Ammon's horn (tissue), 1 donor: ENCODE measurements around the gene MYO7A.

ENCODE experiments used
- DNase-seq: peaks from one replicate; pipeline ENCODE4 v3.0.0-alpha.2; 2016; ENCODE audit warnings: low spot score

MYO7A gene

DNA sequence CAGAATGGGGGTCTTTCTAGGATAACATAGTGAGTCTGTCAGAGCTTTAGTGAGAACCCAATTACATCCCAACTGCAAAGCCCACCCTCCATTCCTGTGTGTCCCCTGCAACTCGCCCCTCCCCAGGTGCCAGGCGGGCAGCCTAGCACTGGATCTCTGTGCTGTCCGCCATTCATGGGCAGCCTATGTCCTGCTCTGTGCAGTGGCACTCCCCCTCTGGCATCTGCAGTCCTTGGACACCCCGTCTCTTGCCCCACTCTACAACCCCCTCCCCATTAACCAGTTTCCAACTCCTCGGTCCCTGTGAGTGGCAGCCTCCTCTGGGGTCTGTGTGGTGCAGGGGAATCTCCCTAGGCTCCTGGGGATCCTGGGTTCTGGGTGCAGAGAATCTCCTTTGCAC lies 37.0 kb downstream of the MYO7A start:
- no peak for DNase-seq

DNA sequence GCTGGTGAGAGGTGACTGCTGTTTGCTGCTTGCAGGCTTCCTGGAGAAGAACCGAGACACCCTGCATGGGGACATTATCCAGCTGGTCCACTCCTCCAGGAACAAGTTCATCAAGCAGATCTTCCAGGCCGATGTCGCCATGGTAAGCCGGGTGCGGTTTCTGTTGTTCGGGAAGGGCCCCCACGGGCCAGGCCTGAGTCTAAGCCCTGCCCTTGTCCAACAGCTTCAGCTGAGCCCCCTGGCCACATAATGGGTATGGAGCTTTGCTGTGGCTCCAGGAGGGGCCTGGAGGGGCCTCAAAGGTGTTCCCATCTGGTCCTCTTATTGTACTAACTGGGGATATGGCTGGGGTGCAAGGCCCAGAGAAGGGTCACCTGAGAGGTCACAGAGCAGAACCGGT lies 38.0 kb downstream of the MYO7A start:
- no peak for DNase-seq

DNA sequence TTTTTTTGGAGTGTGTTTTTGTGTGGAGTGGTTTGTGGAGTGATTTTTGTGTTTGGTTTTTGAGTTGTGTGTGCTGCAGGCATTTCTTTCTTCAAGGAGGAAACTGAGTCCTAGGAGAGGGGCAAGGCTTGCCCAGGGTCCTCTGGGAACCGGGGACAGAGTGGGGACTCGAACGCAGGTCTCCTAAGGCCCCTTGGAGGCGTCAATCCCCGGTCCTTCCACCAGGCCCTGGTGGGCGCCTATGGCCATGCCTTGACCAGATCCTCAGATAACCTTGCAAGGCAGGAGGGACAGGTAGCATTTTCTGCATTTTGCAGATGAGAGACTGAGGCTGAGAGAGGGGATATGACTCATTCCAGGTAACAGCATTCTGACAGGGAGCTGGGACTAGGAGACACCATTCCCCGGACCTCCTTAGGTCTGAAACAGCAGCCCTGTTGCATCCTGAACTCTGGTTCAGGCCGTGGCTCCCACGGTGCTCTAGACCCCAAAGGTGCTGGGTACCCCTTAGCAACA lies 39.1 kb downstream of the MYO7A start:
- no peak for DNase-seq

DNA sequence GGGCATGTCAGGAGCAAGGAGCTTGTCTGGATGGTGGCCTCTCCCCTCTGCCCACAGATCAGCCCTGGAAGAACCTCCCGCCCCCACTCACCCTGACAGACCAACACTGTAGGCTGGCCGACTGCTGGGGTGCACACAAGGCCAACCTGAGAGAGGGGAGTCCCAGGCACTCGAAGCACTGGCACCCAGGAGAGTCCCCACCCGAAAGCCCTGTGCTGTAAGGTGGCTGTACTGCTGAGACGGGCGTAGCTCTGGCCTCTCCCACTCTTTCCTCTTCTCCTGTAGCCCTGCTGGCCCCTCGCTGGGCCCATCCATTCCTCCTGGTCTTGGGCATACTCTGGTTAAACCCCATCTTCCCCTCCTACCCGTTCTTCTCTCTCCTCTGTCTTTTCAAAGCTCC lies 39.7 kb downstream of the MYO7A start:
- DNase-seq: no peak

DNA sequence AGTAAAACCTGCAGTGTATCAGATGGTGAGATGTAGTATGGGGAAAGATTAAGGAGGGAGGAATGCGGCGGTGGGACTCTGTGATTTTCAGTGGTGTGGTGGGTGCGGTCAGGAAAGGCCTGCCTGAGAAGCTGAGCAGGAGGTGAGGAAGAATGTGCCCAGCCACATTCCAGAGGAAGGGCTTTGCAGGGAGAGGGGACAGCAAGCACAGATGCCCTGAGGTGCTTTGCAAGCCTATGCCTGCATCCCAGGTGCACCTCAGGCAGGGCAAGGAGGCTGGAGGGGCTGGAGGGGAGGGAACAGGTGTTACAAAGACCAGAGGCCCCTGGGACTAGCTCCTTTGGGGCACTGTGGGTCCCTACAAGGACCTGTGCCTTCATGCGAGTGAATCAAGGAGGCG lies 42.1 kb downstream of the MYO7A start:
- DNase-seq: no peak

DNA sequence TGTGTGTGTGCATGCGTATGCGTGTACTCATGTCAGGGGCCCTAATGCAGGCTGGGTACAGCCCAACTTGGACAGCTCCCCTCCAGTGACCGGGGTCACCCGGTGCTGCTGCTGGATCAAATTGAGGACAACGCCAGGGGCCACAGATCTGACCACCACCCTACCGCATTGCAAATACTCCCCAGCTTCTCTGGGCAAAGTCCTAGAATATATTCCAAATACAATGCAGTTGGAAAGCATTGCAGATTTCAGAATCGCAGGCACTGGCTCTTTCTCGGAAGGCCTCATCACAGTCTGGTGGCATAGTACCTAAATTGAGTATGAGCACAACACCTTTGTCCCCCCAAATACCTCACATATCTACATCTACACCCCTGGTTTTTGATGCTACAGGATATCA lies 43.2 kb downstream of the MYO7A start:
- DNase-seq: no peak

DNA sequence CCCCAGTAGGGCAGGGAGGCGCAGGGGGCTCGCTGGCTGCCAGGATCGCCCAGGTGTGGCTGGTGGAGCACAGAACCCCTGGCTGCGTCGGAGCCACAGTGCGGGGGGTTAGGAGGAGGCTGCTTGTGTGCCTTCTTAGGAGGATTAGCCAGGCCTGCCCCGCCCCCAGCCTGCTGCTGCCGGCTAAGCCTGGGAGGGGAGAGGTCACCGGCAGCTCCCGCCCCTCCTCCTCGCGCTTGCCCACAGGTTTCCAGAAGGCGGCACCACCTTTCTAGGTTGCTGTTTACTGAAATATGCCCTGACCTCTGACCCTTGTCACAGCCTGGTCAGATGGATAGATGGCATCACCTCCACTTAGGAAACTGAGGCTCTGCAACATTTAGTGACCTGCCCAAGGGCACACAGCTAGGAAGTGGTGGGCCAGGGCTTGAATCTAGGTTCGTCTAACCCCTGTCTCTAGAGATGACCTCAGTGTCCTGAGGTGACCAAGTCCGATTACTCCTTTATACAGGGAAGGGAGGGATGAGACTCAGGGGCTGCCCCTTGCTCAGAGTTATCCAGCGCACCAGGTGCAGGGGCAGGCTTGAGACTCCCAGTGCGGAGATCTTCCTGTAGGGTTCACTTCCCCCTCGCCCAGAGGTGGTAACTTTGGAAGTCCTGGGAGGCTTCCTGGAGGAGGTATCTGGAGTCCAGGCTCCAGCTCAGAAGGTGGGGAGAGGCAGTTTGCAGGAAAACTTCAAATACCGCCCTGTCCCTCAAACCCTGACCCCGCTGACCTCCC lies 44.0 kb downstream of the MYO7A start:
- DNase-seq: no peak

DNA sequence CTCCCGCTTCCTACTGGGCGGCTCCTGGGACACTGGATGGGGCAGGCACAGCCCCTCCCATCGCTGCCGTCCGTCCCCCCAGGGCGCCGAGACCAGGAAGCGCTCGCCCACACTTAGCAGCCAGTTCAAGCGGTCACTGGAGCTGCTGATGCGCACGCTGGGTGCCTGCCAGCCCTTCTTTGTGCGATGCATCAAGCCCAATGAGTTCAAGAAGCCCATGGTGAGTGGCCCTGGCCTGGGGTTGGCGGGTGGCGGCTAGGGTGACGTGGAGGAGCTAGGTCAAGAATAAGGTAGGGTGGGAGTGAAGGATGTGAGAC lies 44.6 kb downstream of the MYO7A start:
- DNase-seq: no peak

DNA sequence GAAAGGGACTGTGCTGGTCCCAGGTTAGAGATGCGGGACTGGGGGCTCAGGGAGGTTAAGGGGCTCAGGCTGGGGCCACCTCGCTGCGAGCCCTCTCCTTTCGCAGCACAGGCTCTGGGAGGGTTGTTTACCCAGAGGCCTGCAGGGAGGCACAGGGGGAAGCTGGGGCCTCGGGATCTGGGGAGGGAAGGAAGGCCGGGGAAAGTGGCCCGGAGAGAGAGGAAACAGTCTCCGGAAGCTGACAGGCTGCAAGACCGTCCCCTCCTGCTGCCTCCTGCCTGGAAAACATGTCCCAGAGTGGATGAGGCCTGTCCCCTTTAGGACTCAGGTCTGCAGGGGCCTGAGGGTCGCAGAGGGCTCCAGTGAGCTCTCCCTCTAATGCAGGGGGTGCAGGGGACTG lies 45.4 kb downstream of the MYO7A start:
- DNase-seq: no peak

DNA sequence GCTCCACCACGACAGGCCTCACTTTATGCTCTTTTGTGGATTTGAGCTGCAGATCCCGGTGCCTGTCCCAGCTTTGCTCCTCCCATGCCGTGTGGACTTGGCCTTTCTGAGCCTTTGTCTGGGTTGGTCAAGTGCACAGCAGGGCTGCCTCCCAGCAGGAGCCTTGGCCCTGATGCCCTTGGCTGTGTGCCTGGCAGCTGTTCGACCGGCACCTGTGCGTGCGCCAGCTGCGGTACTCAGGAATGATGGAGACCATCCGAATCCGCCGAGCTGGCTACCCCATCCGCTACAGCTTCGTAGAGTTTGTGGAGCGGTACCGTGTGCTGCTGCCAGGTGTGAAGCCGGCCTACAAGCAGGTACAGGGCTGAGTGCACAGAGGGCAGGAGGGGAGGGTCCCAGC lies 46.5 kb downstream of the MYO7A start:
- no peak for DNase-seq

DNA sequence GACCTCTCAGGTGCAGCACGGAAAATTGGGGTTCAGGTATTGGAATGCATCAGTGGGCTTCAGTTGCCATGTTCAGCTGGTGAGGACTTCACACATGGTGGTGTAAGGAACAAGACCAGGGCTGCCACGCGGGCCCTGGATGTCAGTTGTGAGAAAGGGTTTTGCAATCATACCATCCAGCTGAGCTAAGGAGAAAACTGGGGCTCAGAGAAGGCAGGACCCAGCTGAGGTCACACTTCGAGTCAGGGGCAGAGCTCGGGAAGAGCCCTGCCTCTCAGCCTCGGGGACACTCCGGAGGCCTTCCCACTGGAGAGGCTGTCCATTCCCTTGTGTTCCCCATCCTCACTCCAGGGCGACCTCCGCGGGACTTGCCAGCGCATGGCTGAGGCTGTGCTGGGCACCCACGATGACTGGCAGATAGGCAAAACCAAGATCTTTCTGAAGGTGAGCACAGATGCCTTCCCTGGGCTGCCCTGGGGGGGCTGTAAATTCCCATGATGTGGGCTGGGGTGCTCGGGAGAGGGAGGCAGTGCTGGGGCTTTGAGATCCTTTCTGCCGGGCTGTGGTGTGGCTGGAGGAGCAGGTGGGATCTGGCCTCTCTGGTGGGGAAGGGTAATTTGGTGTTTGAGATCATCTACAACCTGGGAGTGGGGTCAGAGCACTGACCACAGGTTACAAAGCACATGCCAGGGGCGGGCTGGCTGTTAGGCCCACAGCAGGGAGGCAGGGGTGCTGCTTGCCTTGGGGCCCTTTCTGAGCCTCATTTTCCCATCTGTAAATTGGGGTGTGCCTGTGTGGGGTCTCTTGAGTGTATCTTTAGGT lies 47.2 kb downstream of the MYO7A start:
- DNase-seq: peak; percentile 41

DNA sequence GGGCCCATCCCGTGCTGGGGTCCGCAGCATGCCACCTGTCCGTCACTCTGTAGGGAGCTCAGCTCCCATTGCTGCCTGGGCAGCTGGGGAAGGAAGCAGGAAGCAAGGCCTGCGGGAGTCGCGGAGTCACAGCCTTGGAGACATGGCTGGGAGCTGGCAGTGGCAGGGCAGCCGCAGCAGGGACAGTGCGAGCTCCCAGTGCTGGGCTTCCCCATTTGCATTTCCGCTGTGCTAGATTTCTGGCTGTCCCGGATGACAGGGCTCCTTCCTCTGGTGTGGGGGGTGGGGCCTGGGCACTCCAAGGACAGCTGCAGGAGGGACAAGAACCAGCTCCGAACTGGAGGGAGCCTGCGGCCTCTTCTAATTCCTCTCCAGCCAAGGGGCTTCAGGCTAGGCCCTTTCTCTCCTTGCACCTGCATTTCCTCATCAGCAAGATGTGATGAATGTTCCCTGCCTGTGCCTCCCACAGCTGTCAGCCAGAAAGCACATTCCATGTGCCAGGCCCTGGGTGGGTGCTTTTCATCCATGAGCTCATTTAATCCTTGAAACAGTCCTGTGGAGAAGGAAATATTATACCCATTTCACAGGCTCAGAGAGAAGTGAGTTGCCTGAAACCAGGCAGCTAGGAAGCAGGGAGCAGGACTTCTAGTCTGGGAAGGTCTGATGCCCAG lies 48.0 kb downstream of the MYO7A start:
- DNase-seq: peak; percentile 66

DNA sequence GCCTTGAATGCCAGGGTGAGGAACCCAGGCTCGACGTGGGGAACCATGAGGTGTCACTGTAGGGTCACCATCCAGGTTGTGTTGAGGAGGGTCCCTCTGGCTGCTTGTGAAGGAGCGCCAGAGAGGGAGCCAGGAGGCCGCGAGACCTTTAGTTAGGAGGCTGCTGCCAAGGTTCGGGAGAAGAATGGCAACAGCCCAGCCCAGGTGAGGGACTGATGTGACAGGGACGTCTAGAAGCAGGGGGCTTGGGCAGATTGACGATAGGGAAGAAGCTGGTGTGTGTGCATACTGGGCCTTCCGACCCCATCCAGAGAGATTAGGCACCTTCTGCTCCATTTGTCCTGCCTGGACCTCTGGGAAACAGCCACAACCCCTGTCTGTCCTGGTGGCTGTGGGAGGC lies 49.0 kb downstream of the MYO7A start:
- DNase-seq: no peak

DNA sequence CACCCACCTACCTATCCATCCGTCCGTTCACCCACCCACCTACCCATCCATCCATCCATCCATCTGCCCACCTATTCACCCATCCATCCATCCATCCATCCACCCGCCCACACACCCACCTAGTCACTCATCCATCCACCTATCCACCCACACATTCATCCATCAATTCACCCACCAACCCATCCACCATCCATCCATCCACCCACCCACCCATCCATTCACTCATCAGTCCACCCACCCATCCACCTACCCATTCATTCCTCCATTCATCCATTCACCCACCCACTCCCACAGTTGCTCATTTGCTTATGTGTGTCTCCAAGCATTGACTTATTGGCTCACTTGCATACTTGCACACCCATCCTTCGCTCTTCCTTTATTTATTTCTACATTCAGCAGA lies 50.1 kb downstream of the MYO7A start:
- DNase-seq: no peak

DNA sequence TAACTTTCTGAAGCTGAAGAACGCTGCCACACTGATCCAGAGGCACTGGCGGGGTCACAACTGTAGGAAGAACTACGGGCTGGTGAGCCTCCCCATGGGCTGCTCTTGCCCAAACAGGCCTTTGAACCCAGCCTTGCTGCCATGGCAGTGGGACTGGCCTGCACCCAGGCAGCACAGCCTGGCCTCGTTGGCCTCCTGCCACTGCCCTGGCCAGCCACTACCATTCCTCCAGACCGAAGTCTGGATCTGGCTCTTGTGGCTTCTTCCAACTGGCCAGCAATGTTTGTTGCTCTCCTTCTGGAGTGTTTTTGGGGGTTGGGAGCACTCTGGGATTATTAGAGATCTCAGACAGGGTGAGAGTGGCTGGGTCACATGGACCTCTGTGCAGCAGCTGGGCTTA lies 51.0 kb downstream of the MYO7A start:
- DNase-seq: peak; percentile 70

DNA sequence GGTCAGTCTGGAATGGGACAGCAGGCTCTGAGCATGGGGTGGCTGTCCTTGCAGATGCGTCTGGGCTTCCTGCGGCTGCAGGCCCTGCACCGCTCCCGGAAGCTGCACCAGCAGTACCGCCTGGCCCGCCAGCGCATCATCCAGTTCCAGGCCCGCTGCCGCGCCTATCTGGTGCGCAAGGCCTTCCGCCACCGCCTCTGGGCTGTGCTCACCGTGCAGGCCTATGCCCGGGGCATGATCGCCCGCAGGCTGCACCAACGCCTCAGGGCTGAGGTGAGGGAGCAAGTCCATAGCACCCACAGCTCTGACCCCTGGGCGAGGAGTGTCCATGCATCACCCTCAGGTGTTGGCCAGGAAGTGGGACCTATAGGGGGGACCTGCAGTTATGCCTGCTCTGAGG lies 51.6 kb downstream of the MYO7A start:
- DNase-seq: no peak

DNA sequence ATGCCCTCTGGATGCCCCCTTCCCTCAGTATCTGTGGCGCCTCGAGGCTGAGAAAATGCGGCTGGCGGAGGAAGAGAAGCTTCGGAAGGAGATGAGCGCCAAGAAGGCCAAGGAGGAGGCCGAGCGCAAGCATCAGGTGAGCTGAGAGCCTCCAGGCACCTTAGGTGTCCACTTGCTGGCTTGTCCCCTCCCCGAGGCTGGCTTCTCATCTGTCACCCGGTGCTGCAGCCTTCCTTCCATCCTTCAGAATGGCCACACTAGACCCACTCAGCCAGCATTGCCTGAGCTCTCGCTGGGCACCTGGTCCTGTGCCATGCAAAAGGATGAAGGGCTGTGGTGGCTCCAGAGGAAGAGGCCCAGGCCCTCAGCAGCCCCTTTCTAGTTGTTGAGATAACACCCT lies 52.3 kb downstream of the MYO7A start:
- DNase-seq: no peak

DNA sequence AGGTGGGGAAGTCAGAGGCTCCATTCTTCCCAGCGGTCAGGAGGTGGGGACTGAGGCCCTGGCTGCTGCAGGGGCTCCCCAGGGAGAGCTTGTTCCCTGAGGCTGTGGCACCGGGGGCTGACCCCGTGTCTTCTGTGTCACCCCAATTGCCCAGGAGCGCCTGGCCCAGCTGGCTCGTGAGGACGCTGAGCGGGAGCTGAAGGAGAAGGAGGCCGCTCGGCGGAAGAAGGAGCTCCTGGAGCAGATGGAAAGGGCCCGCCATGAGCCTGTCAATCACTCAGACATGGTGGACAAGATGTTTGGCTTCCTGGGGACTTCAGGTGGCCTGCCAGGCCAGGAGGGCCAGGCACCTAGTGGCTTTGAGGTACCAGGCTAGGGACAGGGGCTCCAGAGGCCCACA lies 53.2 kb downstream of the MYO7A start:
- no peak for DNase-seq

DNA sequence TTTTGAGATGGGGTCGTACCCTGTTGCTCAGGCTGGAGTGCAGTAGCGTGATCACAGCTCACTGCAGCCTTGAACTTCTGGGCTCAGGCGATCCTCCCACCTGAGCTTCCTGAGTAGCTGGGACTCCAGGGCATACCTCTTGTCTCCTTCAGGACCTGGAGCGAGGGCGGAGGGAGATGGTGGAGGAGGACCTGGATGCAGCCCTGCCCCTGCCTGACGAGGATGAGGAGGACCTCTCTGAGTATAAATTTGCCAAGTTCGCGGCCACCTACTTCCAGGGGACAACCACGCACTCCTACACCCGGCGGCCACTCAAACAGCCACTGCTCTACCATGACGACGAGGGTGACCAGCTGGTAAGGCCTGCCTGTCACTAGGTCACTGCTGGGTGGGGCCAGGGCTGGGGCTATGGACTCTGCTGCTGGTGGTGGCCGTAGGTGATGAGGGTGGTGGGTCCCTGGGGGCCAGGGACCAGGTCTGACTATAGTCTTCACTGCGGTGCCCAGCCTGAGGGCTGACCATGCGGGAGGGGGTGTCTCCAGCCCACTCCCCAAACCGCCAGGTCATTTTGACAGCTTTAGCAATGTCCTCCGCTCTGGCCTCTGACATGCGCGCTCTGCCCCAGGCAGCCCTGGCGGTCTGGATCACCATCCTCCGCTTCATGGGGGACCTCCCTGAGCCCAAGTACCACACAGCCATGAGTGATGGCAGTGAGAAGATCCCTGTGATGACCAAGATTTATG lies 53.9 kb downstream of the MYO7A start:
- no peak for DNase-seq

DNA sequence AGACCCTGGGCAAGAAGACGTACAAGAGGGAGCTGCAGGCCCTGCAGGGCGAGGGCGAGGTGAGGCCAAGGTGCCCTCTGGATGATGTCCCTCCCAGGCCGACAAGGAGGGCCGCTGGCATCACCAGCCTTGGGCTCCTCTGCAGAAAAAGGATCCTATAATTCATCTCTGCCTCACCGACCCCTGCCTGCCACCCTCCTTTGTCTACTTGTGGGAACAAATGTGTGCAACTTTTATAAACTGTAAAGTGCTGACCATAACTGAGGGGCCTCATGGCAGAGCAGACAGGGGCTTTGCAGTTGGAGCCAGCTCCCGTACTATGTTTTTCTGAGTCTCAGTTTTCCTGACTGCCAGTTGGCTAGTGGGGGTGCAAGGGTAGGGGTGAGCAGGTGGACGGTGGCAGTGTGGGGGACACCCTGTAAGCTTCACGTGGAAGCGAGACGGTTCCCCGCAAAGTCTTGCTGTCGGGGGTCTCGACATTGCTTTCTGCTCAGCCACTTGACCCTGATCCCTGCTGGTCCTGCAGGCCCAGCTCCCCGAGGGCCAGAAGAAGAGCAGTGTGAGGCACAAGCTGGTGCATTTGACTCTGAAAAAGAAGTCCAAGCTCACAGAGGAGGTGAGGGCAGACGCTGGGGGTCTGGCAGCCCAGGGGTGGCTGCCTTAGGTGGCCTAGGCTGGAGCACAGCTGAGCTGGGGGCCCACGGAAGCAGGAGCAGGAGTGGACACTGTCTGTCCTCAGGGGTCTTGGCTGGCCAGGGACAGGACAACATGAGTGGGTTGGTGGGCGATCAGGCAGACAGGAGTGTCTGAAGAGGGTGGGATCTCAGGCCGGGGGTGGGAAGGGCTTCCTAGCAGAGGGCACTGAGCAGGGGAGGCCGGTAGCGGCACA lies 54.7 kb downstream of the MYO7A start:
- DNase-seq: no peak

DNA sequence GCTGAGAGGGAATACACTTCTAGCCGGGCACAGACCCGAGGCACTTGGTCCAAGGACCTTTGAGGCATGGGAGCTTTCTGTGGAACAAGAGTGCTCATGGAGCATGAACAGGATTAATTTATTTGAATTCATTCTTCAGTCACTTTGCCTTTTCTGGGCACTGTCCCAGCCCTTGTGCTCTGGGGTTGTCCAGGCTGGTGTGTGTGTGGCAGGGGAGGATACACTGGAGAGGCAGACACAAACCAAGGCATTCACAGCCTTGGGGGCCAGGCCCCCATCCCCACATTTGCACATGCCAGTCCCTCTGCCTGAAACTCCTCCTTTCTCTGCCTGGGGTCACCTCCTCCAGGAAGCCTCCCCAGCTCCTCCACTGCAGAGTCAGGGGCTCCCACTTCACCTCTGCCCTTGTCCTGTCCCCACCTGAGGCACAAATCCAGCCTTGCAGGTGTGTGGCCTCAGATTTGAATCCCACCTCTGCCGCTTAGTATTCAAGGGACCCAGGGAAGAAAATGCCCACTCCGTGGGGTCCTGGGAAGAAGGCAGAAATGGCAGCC lies 55.5 kb downstream of the MYO7A start:
- DNase-seq: peak; percentile 77
